SK-N-SH (cell line): ENCODE measurements around the gene PSMD1. TPM values are rescaled to one million over a fixed set of nuclear protein-coding genes. Genes with fewer than 3 reads are reported as not detected.

Experiments
- CTCF ChIA-PET: fragments of 300-600, 350-600 bp; formaldehyde crosslinking; extraction: SDS; loops from one replicate; lab custom pipeline; 2021; lab: Yijun Ruan, JAX
- POLR2A ChIA-PET: fragments of 350-600 bp; sonication (Branson Sonifier 250); formaldehyde crosslinking; extraction: SDS; loops from one replicate; lab custom pipeline; 2020; ENCODE audit warnings: antibody characterized with exemption, inconsistent platforms; lab: Yijun Ruan, JAX
- DNase-seq: peaks from one replicate; pipeline ENCODE4 v3.0.0; 2012
- H2AFZ ChIP-seq: fragments of 200-600 bp; sonication (generic); 2 replicates; pipeline ENCODE4 v1.8.1; 2016; ENCODE audit warnings: antibody characterized with exemption, mild to moderate bottlenecking, low read depth
- H3F3A ChIP-seq: fragments of 200-600 bp; sonication (generic); replicated peaks from 2 replicates; pipeline ENCODE3; 2016; ENCODE audit warnings: antibody characterized with exemption, mild to moderate bottlenecking; ENCODE audit not compliant: insufficient read depth
- H3K27ac ChIP-seq, 2 experiments: fragments of 200-500 bp in 1 of 2; fragments of 200-600 bp in 1 of 2; sonication (Bioruptor generic) in 1 of 2; sonication (generic), shearing (Covaris generic) in 1 of 2; 2 replicates each; pipeline versions ENCODE4 v1.5.1 to v1.6.1; 2014 to 2016; ENCODE audit warnings: low read depth in 2 of 2, inconsistent platforms in 1 of 2, low read length in 1 of 2, mild to moderate bottlenecking in 1 of 2, mixed read lengths in 1 of 2
- H3K27me3 ChIP-seq: fragments of 200-600 bp; sonication (generic), shearing (Covaris generic); 2 replicates; pipeline ENCODE4 v1.6.1; 2016; ENCODE audit warnings: mixed run types; ENCODE audit not compliant: insufficient read depth
- H3K36me3 ChIP-seq, 2 experiments: fragments of 200-500 bp in 1 of 2; fragments of 200-600 bp in 1 of 2; sonication (Bioruptor generic) in 1 of 2; sonication (generic) in 1 of 2; replicated peaks in 1 of 2; 2 replicates each; pipeline versions ENCODE3 to v1.5.1; 2014 to 2016; ENCODE audit warnings: low read length in 1 of 2, mild to moderate bottlenecking in 1 of 2; ENCODE audit not compliant: insufficient read depth in 2 of 2, control insufficient read depth in 1 of 2
- H3K4me1 ChIP-seq, 2 experiments: fragments of 200-500 bp in 1 of 2; fragments of 200-600 bp in 1 of 2; sonication (Bioruptor generic) in 1 of 2; sonication (generic), shearing (Covaris generic) in 1 of 2; 2 replicates each; pipeline versions ENCODE4 v1.5.1 to v1.6.1; 2014 to 2016; ENCODE audit warnings: low read depth in 1 of 2, low read length in 1 of 2, mixed run types in 1 of 2; ENCODE audit not compliant: insufficient read depth in 2 of 2, control insufficient read depth in 1 of 2
- H3K4me2 ChIP-seq: fragments of 200-600 bp; sonication (generic), shearing (Covaris generic); 2 replicates; pipeline ENCODE4 v1.6.1; 2017; ENCODE audit warnings: mixed run types
- H3K4me3 ChIP-seq, 2 experiments: fragments of 200-500 bp in 1 of 2; fragments of 200-600 bp in 1 of 2; sonication (Bioruptor generic) in 1 of 2; sonication (generic), shearing (Covaris generic) in 1 of 2; 2 replicates each; pipeline versions ENCODE4 v1.5.1 to v1.8.1; 2014 to 2016; ENCODE audit warnings: low read depth in 2 of 2, inconsistent platforms in 1 of 2, low read length in 1 of 2, mild to moderate bottlenecking in 1 of 2, mixed read lengths in 1 of 2, moderate library complexity in 1 of 2
- H3K79me2 ChIP-seq: fragments of 200-600 bp; sonication (generic); 2 replicates; pipeline ENCODE4 v1.8.1; 2017; ENCODE audit warnings: mild to moderate bottlenecking; ENCODE audit not compliant: insufficient read depth
- H3K9ac ChIP-seq: fragments of 200-600 bp; sonication (generic); 2 replicates; pipeline ENCODE4 v1.6.1; 2017; ENCODE audit warnings: mixed run types
- H3K9me2 ChIP-seq: fragments of 200-600 bp; sonication (generic); 2 replicates; pipeline ENCODE4 v1.6.1; 2017; ENCODE audit warnings: mixed run types
- H3K9me3 ChIP-seq: fragments of 200-600 bp; sonication (generic); 2 replicates; pipeline ENCODE4 v1.6.1; 2017; ENCODE audit warnings: mixed run types, mild to moderate bottlenecking, moderate library complexity
- H4K20me1 ChIP-seq: fragments of 200-600 bp; sonication (generic); 2 replicates; pipeline ENCODE4 v1.6.1; 2017; ENCODE audit warnings: mild to moderate bottlenecking, mixed run types; ENCODE audit not compliant: insufficient read depth
- ELF1 ChIP-seq: IDR thresholded peaks from 2 replicates; pipeline ENCODE4 v1.4.0; 2012
- EP300 ChIP-seq, 2 experiments: IDR thresholded peaks; 2 replicates each; pipeline versions ENCODE4 v1.4.0 to v1.6.1; 2012; ENCODE audit warnings: borderline replicate concordance in 1 of 2, low read depth in 1 of 2, low read length in 1 of 2
- FOSL2 ChIP-seq: IDR thresholded peaks from 2 replicates; pipeline ENCODE4 v1.4.0; 2012; ENCODE audit warnings: low read depth, mild to moderate bottlenecking, moderate library complexity, borderline replicate concordance
- FOXJ3 ChIP-seq: sonication (generic); formaldehyde crosslinking; IDR thresholded peaks from 2 replicates; pipeline ENCODE4 v1.5.1; 2020; ENCODE audit warnings: mild to moderate bottlenecking, missing genetic modification reagents
- GATA2 ChIP-seq: sonication (generic); formaldehyde crosslinking; IDR thresholded peaks from 2 replicates; pipeline ENCODE4 v1.5.0; 2020; ENCODE audit warnings: mild to moderate bottlenecking, missing genetic modification reagents
- MXI1 ChIP-seq: IDR thresholded peaks from 2 replicates; pipeline ENCODE4 v1.6.1; 2012; ENCODE audit warnings: mild to moderate bottlenecking, low read depth, low read length, improper control_type of control experiment
- NRF1 ChIP-seq: IDR thresholded peaks from 2 replicates; pipeline ENCODE4 v1.6.1; 2012; ENCODE audit warnings: low read depth, mild to moderate bottlenecking, low read length
- RAD21 ChIP-seq: IDR thresholded peaks from 2 replicates; pipeline ENCODE4 v1.6.1; 2012; ENCODE audit warnings: mild to moderate bottlenecking, low read length
- RCOR1 ChIP-seq: fragments of 150-350 bp; IDR thresholded peaks from 2 replicates; pipeline ENCODE4 v1.6.1; 2017; ENCODE audit warnings: antibody characterized with exemption, low read length
- RFX5 ChIP-seq: IDR thresholded peaks from 2 replicates; pipeline ENCODE4 v1.6.1; 2012; ENCODE audit warnings: mild to moderate bottlenecking, improper control_type of control experiment, low read length
- RXRA ChIP-seq: IDR thresholded peaks from 2 replicates; pipeline ENCODE4 v1.4.0; 2012; ENCODE audit warnings: low read depth, mild to moderate bottlenecking, borderline replicate concordance
- SIN3A ChIP-seq: IDR thresholded peaks from 2 replicates; pipeline ENCODE4 v1.6.1; 2012; ENCODE audit warnings: low read depth, mild to moderate bottlenecking, low read length, moderate library complexity, borderline replicate concordance
- SMC3 ChIP-seq: IDR thresholded peaks from 2 replicates; pipeline ENCODE4 v1.6.1; 2012; ENCODE audit warnings: low read depth, low read length, improper control_type of control experiment
- TAF1 ChIP-seq: IDR thresholded peaks from 2 replicates; pipeline ENCODE4 v1.6.1; 2012; ENCODE audit warnings: low read depth, mild to moderate bottlenecking, low read length, moderate library complexity, borderline replicate concordance
- TCF12 ChIP-seq: IDR thresholded peaks from 2 replicates; pipeline ENCODE4 v1.4.0; 2012
- USF1 ChIP-seq: IDR thresholded peaks from 2 replicates; pipeline ENCODE4 v1.4.0; 2012; ENCODE audit warnings: low read depth, borderline replicate concordance
- WGBS: methylation state at CpG from one replicate; pipeline ENCODE4 v1.1.6; 2017; ENCODE audit warnings: low lambda C conversion rate; 5-methylcytosine and 5-hydroxymethylcytosine counted together
- polyA plus RNA-seq, 3 experiments: library from polyadenylated mRNA; depleted of rRNA; stranded (reverse); fragments of >200 nt; gene quantifications; 2 replicates each; pipeline ENCODE4 v1.2.3, GENCODE V29; 2012
- TF ChIP-seq, protein P1 (sequence below): fragments of 150-350 bp; IDR thresholded peaks from 2 replicates; pipeline ENCODE4 v1.6.1; 2017; ENCODE audit warnings: antibody characterized with exemption, low read length, low read depth, borderline replicate concordance
- TF ChIP-seq, protein P2 (sequence below): fragments of 150-350 bp; IDR thresholded peaks from 2 replicates; pipeline ENCODE4 v1.6.1; 2016; ENCODE audit warnings: mild to moderate bottlenecking, low read depth, low read length

Gene PSMD1
- polyA plus RNA-seq, 1 of the 3 experiments (the other 2 are of a cell fraction) = 92.3 TPM

DNA sequence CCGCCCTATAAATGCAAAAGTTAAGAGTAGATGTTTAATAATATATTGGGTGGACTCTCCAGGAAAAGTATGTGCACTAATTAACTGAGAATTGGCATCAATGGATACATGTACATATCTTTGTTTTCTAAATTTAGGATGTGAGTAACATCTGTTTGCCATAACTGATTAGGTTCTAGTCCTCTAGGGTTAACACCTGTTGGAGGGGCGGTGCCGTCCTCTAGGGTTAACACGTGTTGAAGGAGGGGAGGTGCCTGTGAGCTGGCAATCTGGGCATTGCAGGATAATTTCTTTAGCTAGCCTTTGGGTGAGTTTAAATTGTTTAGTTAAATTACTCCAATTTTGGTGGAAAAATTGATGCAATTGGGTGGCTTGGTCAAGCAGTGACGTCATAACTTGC is 37.3 kb downstream of the PSMD1 start:
- no peak for DNase-seq
- H3K79me2 ChIP-seq = peaks cover 12% of the 10 kb centered on the region; the same call in 1 of the 2 replicates
- H4K20me1 ChIP-seq = no peaks in the 10 kb centered on the region
- H3K4me1 ChIP-seq = no peaks in the 10 kb centered on the region
- H3K9me3 ChIP-seq = no peaks in the 10 kb centered on the region
- H3K9me2 ChIP-seq = no peaks in the 10 kb centered on the region
- no peaks in the 10 kb centered on the region for H3K27me3 ChIP-seq
- POLR2A ChIA-PET = no interaction called here
- WGBS = 95% methylated on average over 5 of the region's 5 CpGs
- TF ChIP-seq TAF1 (no peak), SIN3A (no peak), ELF1 (no peak), FOSL2 (no peak), MXI1 (no peak), GATA2 (CRISPR knock-in tag) (no peak), SMC3 (no peak), EP300 (IDR thresholded peaks at IDR 0.05; ENCODE audit: borderline replicate concordance in 1 of 2, low read depth in 1 of 2, low read length in 1 of 2) (no peak), RCOR1 (no peak), TCF12 (no peak), NRF1 (no peak), RXRA (no peak), USF1 (no peak), RFX5 (no peak), RAD21 (no peak), FOXJ3 (CRISPR knock-in tag) (no peak)
- TF ChIP-seq, protein P1, sequence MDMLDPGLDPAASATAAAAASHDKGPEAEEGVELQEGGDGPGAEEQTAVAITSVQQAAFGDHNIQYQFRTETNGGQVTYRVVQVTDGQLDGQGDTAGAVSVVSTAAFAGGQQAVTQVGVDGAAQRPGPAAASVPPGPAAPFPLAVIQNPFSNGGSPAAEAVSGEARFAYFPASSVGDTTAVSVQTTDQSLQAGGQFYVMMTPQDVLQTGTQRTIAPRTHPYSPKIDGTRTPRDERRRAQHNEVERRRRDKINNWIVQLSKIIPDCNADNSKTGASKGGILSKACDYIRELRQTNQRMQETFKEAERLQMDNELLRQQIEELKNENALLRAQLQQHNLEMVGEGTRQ = no peak
- TF ChIP-seq, protein P2, sequence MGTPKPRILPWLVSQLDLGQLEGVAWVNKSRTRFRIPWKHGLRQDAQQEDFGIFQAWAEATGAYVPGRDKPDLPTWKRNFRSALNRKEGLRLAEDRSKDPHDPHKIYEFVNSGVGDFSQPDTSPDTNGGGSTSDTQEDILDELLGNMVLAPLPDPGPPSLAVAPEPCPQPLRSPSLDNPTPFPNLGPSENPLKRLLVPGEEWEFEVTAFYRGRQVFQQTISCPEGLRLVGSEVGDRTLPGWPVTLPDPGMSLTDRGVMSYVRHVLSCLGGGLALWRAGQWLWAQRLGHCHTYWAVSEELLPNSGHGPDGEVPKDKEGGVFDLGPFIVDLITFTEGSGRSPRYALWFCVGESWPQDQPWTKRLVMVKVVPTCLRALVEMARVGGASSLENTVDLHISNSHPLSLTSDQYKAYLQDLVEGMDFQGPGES = no peak
- no peak overlapping the region for H3K4me3 ChIP-seq
- no peak overlapping the region for H3K27ac ChIP-seq
- CTCF ChIA-PET = interaction anchor here (1.1 to 3.5 kb wide), 4 partner anchors 10 to 318 kb away, joined by 3 to 21 read pairs (median 9); no protein-coding TSS in a partner anchor
- H3K4me2 ChIP-seq = no peak overlapping the region
- no peak overlapping the region for H2AFZ ChIP-seq
- no peak overlapping the region for H3K9ac ChIP-seq
- H3F3A ChIP-seq = no peaks in the 10 kb centered on the region
- peaks cover 54 to 56% of the 10 kb centered on the region in 2 experiments for H3K36me3 ChIP-seq
